Measurements from ENCODE around the gene FKBP6.
"Not testable (repeated sequence)": the region's sequence is repeated elsewhere in the genome, so short reads cannot be mapped to it uniquely, and the experiment has no call there.

The FKBP6 gene

DNA sequence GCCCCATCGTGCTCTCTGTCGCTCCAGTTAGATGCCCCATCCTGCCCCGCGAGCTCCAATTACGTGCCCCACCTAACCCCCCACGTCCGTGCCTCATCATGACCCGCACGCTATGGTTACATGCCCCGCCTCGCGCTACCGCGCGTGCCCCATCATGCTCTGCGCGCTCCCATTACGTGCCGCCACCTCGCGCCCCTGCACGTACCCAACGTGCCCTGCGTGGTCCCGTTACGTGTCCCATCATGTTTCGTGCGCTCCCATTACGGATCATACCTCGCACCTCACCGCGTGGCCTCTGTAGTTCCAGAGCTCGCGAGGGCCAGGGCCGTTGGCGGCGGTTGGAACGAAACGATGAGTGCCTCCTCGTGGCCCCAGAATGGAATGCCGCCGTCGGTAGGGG lies at the start of gene FKBP6, which contains the start of gene TRIM50:
Gene FKBP6 (plus strand): TSS at position 240 of the 400 bp plus-strand sequence. CDS start 268 bp downstream, outside the sequence.
Gene TRIM50 (minus strand): TSS at position 161 of the 400 bp plus-strand sequence. CDS start 3,295 bp downstream, outside the sequence.
- in situ Hi-C loops (cut with HindIII; ENCODE audit: low pct_unique_long_range_greater_than_20kb, low sequenced_read_pairs) = not testable (repeated sequence)

GRCh38 chr7:73297235-73297634 lies 30.7 kb upstream of the FKBP6 start:
- in situ Hi-C loops (cut with HindIII; ENCODE audit: low pct_unique_long_range_greater_than_20kb, low sequenced_read_pairs); DNase-seq (ENCODE audit: low read depth in 1 of 2, low spot score in 1 of 2): not testable (repeated sequence)

More for the DNA sequence above, at the start of gene FKBP6, which contains the start of gene TRIM50:
- not testable (repeated sequence) for DNase-seq (ENCODE audit: low read depth in 1 of 2, low spot score in 1 of 2)

GRCh38 chr7:73297706-73298105 lies 30.3 kb upstream of the FKBP6 start:
- in situ Hi-C loops (cut with HindIII; ENCODE audit: low pct_unique_long_range_greater_than_20kb, low sequenced_read_pairs); DNase-seq (ENCODE audit: low read depth in 1 of 2, low spot score in 1 of 2): not testable (repeated sequence)

DNA sequence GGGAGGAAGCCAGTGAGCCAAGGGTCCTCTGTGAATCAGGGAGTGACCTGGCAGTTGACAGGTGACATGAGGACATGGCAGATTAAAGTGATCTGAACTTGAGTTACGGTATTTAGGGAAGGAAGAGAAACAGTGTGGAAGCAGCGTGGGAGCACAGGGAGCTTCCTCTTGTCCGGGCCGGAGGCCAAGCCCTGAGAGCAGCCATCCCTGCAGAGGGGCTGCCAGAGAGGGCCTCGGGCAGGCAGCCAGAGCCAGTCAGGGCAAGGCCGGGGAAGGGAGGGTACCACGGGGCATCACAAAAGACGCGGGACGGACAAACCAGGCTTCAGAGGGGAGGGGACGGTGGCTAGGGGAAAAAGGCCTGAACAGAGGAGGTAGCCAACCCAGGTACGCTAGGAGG lies 28.1 kb upstream of the FKBP6 start:
- not testable (repeated sequence) for DNase-seq (ENCODE audit: low read depth in 1 of 2, low spot score in 1 of 2)

DNA sequence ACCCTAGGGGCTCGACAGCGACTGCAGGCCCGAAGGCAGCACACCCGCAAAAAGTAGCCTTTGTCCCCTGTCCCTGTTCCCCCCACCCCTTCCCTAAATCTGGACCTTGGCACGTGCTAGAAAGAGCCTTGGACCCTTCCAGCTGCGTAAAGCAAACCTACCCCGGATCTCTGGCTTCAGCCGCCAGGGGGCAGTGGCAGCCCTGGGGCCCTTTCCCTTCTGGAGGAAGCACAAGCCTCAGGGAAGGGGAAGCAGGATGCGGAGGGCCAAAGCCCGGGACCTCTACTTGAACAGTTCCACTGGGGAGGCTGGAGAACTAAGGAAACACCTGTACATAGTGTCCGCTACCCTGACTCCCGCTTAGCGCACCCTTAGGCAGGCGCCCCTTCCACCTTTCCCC lies 26.9 kb upstream of the FKBP6 start:
- in situ Hi-C loops (cut with HindIII; ENCODE audit: low pct_unique_long_range_greater_than_20kb, low sequenced_read_pairs); DNase-seq (ENCODE audit: low read depth in 1 of 2, low spot score in 1 of 2): not testable (repeated sequence)

More for the DNA sequence above, 28.1 kb upstream of the FKBP6 start:
- in situ Hi-C loops (cut with HindIII; ENCODE audit: low pct_unique_long_range_greater_than_20kb, low sequenced_read_pairs) = not testable (repeated sequence)

GRCh38 chr7:73302846-73303245 lies 25.1 kb upstream of the FKBP6 start:
- in situ Hi-C loops (cut with HindIII; ENCODE audit: low pct_unique_long_range_greater_than_20kb, low sequenced_read_pairs); DNase-seq (ENCODE audit: low read depth in 1 of 2, low spot score in 1 of 2): not testable (repeated sequence)

GRCh38 chr7:73303546-73303945 lies 24.4 kb upstream of the FKBP6 start:
- DNase-seq (ENCODE audit: low read depth in 1 of 2, low spot score in 1 of 2) = no peak
- TF ChIP-seq JUND (IDR thresholded peaks at IDR 0.05; ENCODE audit: low read depth) = no peak
- in situ Hi-C loops (cut with HindIII; ENCODE audit: low pct_unique_long_range_greater_than_20kb, low sequenced_read_pairs) = no loop called here

- no peak for TF ChIP-seq JUND (IDR thresholded peaks at IDR 0.05; ENCODE audit: low read depth)
- in situ Hi-C loops (cut with HindIII; ENCODE audit: low pct_unique_long_range_greater_than_20kb, low sequenced_read_pairs) = no loop called here
- no peak for DNase-seq (ENCODE audit: low read depth in 1 of 2, low spot score in 1 of 2)
Observed at GRCh38 chr7:73304071-73304470, 23.9 kb upstream of the FKBP6 start.

DNA sequence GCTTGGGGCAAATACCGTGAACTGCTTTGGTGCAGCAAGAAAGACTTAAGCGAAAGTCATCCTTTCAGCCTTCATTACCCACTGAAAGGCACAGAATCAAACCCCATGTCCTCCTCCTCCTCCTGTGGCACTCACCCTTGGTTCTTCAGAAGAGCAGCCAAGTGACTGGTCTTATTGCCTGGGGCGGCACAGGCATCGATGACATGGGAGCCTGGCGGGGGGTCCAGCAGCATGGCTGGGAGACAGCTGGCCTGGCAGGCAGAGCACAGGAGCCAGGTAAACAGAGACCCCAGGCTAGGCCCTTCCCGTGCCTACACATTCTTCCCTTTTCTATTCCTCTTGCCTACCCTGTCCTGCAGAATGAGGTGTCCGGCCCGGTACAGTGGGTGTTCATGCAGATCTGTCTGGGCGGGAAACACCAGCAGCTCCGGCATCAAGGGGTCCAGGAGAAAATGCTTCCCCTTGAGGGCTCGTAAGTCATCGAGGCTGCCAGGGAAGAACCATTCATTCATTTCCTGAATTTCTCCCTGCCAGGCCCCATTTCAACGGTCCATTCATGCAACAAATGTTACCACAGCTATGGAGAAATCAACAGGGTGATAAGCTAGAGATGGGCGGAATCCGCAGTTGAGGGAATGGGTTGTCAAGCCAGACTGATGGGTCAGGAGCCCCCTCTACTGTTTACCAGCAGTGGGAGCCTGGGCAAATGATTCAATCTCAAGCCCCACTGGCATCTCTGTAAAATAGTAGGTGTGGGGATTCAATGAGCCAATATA lies 23.2 kb upstream of the FKBP6 start:
- DNase-seq (ENCODE audit: low read depth in 1 of 2, low spot score in 1 of 2); in situ Hi-C loops (cut with HindIII; ENCODE audit: low pct_unique_long_range_greater_than_20kb, low sequenced_read_pairs): not testable (repeated sequence)

DNA sequence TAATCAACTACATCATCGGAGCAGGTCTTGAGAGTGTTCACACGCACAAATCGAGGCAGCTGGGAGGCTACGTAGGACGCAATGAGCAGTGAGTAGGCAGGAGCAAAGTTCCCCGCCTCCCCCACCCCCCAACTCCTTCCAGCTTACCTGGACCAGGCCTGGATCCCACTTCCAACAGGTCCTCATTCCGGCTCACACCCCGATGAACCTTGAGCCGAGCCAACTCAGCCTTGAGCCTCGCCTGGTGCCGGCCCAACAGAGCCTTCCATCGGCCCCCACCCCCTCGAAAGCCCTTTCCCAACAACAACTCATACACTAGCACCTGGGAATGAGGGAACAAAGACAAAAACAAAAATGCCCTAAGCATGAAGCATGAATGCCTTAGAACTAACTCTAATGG lies 20.5 kb upstream of the FKBP6 start:
- TF ChIP-seq JUND (IDR thresholded peaks at IDR 0.05; ENCODE audit: low read depth) = no peak
- in situ Hi-C loops (cut with HindIII; ENCODE audit: low pct_unique_long_range_greater_than_20kb, low sequenced_read_pairs) = no loop called here
- no peak for DNase-seq (ENCODE audit: low read depth in 1 of 2, low spot score in 1 of 2)

GRCh38 chr7:73308074-73308664 lies 19.8 kb upstream of the FKBP6 start:
- TF ChIP-seq JUND (IDR thresholded peaks at IDR 0.05; ENCODE audit: low read depth) = no peak
- in situ Hi-C loops (cut with HindIII; ENCODE audit: low pct_unique_long_range_greater_than_20kb, low sequenced_read_pairs) = no loop called here
- peak; percentile 34 to 49 for DNase-seq (ENCODE audit: low read depth in 1 of 2, low spot score in 1 of 2)

GRCh38 chr7:73308665-73309214 lies 19.2 kb upstream of the FKBP6 start, which contains the start of gene NSUN5:
NSUN5 (minus strand) TSS chr7:73308826; CDS start chr7:73308790, 36 bp downstream.
- TF ChIP-seq JUND (IDR thresholded peaks at IDR 0.05; ENCODE audit: low read depth) = no peak
- peak; percentile 94 for DNase-seq (ENCODE audit: low read depth in 1 of 2, low spot score in 1 of 2)
- in situ Hi-C loops (cut with HindIII; ENCODE audit: low pct_unique_long_range_greater_than_20kb, low sequenced_read_pairs) = no loop called here

DNA sequence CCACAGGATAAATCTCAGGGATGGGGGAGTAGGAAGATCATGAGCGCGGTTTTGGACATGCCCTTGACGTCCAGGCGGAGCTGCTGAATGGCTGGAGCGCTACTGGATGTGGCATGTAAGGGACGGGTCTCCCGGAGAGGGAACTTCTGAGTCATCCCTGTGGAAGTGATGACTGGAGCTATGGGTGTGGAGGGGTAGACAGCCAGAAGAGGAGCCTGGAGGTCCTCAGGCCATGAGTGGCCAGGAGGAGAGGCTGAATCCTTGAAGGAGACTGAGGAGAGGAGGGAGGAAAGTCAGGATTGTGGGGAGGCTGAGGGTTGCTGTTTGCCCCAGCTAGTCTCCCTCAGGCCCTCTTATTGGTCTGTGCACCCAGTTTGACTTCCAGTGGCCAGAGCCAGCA lies 16.5 kb upstream of the FKBP6 start:
- in situ Hi-C loops (cut with HindIII; ENCODE audit: low pct_unique_long_range_greater_than_20kb, low sequenced_read_pairs) = not testable (repeated sequence)

More for the DNA sequence above, 16.5 kb upstream of the FKBP6 start:
- not testable (repeated sequence) for DNase-seq (ENCODE audit: low read depth in 1 of 2, low spot score in 1 of 2)
